ENCODE data around the gene DYNC1I2. TPM values are rescaled to one million over a fixed set of nuclear protein-coding genes. Genes with fewer than 3 reads are reported as not detected.

Gene DYNC1I2
- total RNA-seq, 1 experiment from 2014 or later, result 140 TPM

Other genes with a start within 250 kb of the DYNC1I2 start
- 49.7 and 66.5 TPM in 2 replicates for gene CYBRD1, start 165.0 kb upstream of the DYNC1I2 start, total RNA-seq (2014; rRNA removed; shearing (Covaris generic))
- 14.3 and 21.1 TPM in 2 replicates for gene SLC25A12, start 206.8 kb downstream of the DYNC1I2 start, total RNA-seq (2014; rRNA removed; shearing (Covaris generic))
- 111 and 122 TPM in 2 replicates for gene HAT1, start 235.0 kb downstream of the DYNC1I2 start, total RNA-seq (2014; rRNA removed; shearing (Covaris generic))